ENCODE data around the gene STAT2.

GRCh38 chr12:56337753-56338251 lies 22.1 kb downstream of the STAT2 start:
- TF ChIP-seq HDAC2 (CRISPR knock-in tag; IDR thresholded peaks at IDR 0.05), result no peak
- TF ChIP-seq, protein P1, sequence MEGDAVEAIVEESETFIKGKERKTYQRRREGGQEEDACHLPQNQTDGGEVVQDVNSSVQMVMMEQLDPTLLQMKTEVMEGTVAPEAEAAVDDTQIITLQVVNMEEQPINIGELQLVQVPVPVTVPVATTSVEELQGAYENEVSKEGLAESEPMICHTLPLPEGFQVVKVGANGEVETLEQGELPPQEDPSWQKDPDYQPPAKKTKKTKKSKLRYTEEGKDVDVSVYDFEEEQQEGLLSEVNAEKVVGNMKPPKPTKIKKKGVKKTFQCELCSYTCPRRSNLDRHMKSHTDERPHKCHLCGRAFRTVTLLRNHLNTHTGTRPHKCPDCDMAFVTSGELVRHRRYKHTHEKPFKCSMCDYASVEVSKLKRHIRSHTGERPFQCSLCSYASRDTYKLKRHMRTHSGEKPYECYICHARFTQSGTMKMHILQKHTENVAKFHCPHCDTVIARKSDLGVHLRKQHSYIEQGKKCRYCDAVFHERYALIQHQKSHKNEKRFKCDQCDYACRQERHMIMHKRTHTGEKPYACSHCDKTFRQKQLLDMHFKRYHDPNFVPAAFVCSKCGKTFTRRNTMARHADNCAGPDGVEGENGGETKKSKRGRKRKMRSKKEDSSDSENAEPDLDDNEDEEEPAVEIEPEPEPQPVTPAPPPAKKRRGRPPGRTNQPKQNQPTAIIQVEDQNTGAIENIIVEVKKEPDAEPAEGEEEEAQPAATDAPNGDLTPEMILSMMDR (CRISPR knock-in tag; IDR thresholded peaks at IDR 0.05), result no peak
- TF ChIP-seq YY1 (IDR thresholded peaks at IDR 0.05; ENCODE audit: insufficient read depth, insufficient replicate concordance, low read depth, low read length), result no peak
- TF ChIP-seq ZNF12 (CRISPR knock-in tag; IDR thresholded peaks at IDR 0.05), result no peak
- no peak for TF ChIP-seq CCAR2 (optimal IDR thresholded peaks at IDR 0.05; ENCODE audit: low read depth, low read length)
- no peak for TF ChIP-seq RAD21 (CRISPR knock-in tag; IDR thresholded peaks at IDR 0.05)
- TF ChIP-seq, protein P2, sequence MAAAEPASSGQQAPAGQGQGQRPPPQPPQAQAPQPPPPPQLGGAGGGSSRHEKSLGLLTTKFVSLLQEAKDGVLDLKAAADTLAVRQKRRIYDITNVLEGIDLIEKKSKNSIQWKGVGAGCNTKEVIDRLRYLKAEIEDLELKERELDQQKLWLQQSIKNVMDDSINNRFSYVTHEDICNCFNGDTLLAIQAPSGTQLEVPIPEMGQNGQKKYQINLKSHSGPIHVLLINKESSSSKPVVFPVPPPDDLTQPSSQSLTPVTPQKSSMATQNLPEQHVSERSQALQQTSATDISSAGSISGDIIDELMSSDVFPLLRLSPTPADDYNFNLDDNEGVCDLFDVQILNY (CRISPR knock-in tag; conservative IDR thresholded peaks at IDR 0.05), result no peak
- no peak for TF ChIP-seq ZNF772 (CRISPR knock-in tag; IDR thresholded peaks at IDR 0.05)
- TF ChIP-seq ATF1 (CRISPR knock-in tag; IDR thresholded peaks at IDR 0.05), result no peak
- no peak for TF ChIP-seq MIER2 (CRISPR knock-in tag; IDR thresholded peaks at IDR 0.05)
- no peak for TF ChIP-seq ZNF207 (IDR thresholded peaks at IDR 0.05; ENCODE audit: borderline replicate concordance)
- TF ChIP-seq, protein P3, sequence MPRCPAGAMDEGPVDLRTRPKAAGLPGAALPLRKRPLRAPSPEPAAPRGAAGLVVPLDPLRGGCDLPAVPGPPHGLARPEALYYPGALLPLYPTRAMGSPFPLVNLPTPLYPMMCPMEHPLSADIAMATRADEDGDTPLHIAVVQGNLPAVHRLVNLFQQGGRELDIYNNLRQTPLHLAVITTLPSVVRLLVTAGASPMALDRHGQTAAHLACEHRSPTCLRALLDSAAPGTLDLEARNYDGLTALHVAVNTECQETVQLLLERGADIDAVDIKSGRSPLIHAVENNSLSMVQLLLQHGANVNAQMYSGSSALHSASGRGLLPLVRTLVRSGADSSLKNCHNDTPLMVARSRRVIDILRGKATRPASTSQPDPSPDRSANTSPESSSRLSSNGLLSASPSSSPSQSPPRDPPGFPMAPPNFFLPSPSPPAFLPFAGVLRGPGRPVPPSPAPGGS (CRISPR knock-in tag; IDR thresholded peaks at IDR 0.05), result no peak
- TF ChIP-seq ZNF709 (CRISPR knock-in tag; IDR thresholded peaks at IDR 0.05), result no peak
